IPS-18c (cell line): ENCODE data around the gene ZFPL1.
A peak's percentile ranks its signal among the peaks of the same experiment; 100 is the strongest.
"Not testable (repeated sequence)": the region's sequence is repeated elsewhere in the genome, so short reads cannot be mapped to it uniquely, and the experiment has no call there.

Experiments used
- H3K4me3 ChIP-seq: 2 replicates; pipeline ENCODE4 v1.7.0; 2013; ENCODE audit warnings: low read depth, mild to moderate bottlenecking, low read length, moderate library complexity; ENCODE audit not compliant: insufficient read depth
- H3K9me3 ChIP-seq: one replicate; pipeline ENCODE4 v1.6.1; 2013; ENCODE audit warnings: mild to moderate bottlenecking, low read length, moderate library complexity; ENCODE audit not compliant: control insufficient read depth, insufficient read depth

The ZFPL1 gene

GRCh38 chr11:65118097-65118837, 34.2 kb downstream of the ZFPL1 start:
- Histone ChIP-seq H3K9me3 (no peaks in the 10 kb centered on the region), H3K4me3 (no peak overlapping the region)

GRCh38 chr11:65118891-65119669, 35.1 kb downstream of the ZFPL1 start:
- not testable (repeated sequence) for H3K9me3 ChIP-seq, H3K4me3 ChIP-seq

GRCh38 chr11:65119670-65119995, 35.6 kb downstream of the ZFPL1 start:
- no peak overlapping the region for H3K4me3 ChIP-seq

GRCh38 chr11:65120831-65121230, 36.8 kb downstream of the ZFPL1 start:
- Histone ChIP-seq H3K4me3 (peak overlapping the region; percentile 90), H3K9me3 (no peaks in the 10 kb centered on the region)

More at GRCh38 chr11:65119670-65119995, 35.6 kb downstream of the ZFPL1 start:
- no peaks in the 10 kb centered on the region for H3K9me3 ChIP-seq

- H3K9me3 ChIP-seq: no peaks in the 10 kb centered on the region
- H3K4me3 ChIP-seq: peak overlapping the region; percentile 90
Observed at GRCh38 chr11:65121447-65121864, 37.4 kb downstream of the ZFPL1 start.

- Histone ChIP-seq H3K4me3 (peak within 1 kb of the TSS; percentile 90), H3K9me3 (no peaks in the 10 kb centered on the region)
Observed at GRCh38 chr11:65121865-65122696, 38.1 kb downstream of the ZFPL1 start, which contains the start of the genes FAU and MRPL49. FAU (minus strand) TSS chr11:65122134; CDS start chr11:65121813, 321 bp downstream. MRPL49 (plus strand) TSS chr11:65122321; CDS start chr11:65122347, 26 bp downstream.

DNA sequence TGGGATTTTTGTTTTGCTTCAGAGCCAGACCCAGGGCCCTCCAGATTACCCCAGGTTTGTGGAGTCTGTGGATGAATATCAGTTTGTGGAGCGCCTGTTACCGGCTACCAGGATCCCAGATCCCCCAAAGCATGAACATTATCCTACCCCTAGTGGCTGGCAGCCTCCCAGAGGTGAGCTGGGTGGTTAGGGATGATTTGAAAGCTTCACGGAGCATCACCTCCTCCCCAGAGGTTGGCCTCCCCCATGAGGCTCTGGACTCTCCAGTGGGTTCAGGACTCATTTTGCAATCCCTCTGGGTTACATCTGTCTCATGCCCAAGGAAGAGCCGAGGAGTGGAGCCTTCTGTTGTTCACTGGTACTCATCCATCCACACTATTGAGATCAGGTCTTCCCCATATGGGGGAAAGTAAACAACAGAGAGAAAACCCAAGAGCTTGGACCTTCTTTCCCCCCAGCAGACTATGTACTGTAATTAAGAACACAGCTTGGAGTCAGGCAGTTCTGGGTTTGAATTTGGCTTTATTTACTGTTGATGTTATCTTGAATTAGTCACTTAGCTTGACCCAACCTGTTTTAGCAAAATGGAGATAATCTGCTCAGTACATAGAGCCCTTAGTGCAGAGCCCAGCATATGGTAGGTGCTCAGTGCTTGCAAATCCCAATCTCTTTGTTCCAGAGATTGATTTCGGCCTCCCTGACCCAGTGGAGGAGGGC, 40.6 kb downstream of the ZFPL1 start:
- no peak overlapping the region for H3K4me3 ChIP-seq

DNA sequence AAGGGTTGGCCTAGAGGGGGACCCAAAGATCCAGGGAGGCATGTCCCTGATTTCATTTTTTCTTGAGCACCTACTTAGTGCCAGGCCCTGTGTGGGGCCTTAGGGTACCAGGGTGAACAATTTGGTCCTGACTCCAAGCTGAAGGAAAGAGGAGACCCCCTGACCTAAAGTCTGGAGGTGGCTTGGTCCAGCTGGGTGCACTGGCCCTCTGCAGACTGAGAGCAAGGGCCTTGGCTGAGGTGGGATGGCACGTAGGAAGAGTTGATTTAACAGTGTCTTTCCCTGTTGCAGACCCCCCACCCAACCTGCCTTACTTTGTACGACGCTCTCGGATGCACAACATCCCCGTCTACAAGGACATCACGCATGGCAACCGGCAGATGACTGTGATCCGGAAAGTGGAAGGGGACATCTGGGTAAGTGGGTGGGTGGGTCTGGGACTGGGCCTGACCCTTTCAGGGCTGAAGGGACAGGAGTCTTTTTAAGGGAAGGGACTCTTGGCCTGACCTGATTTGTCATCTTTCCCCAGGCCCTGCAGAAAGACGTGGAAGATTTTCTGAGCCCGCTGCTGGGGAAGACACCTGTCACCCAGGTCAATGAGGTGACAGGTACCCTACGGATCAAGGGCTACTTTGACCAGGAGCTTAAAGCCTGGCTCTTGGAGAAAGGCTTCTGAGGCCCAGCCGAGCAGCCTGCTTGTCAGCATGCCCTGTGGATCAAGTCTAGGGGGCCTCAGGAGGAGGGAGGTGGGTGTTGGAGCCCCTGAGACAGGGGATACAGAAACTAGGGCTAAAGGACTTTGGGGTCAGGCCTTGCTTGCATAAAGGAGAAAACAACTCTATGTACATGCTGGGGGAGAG, 41.4 kb downstream of the ZFPL1 start:
- Histone ChIP-seq H3K9me3 (no peaks in the 10 kb centered on the region), H3K4me3 (no peak overlapping the region)

More for the DNA sequence above, 40.6 kb downstream of the ZFPL1 start:
- H3K9me3 ChIP-seq: no peaks in the 10 kb centered on the region

GRCh38 chr11:65126624-65127274, 42.7 kb downstream of the ZFPL1 start:
- H3K9me3 ChIP-seq: peaks cover 2% of the 10 kb centered on the region

GRCh38 chr11:65127473-65128181, 43.6 kb downstream of the ZFPL1 start:
- Histone ChIP-seq H3K9me3 (peaks cover 2% of the 10 kb centered on the region), H3K4me3 (no peak overlapping the region)

More at GRCh38 chr11:65126624-65127274, 42.7 kb downstream of the ZFPL1 start:
- no peak overlapping the region for H3K4me3 ChIP-seq

DNA sequence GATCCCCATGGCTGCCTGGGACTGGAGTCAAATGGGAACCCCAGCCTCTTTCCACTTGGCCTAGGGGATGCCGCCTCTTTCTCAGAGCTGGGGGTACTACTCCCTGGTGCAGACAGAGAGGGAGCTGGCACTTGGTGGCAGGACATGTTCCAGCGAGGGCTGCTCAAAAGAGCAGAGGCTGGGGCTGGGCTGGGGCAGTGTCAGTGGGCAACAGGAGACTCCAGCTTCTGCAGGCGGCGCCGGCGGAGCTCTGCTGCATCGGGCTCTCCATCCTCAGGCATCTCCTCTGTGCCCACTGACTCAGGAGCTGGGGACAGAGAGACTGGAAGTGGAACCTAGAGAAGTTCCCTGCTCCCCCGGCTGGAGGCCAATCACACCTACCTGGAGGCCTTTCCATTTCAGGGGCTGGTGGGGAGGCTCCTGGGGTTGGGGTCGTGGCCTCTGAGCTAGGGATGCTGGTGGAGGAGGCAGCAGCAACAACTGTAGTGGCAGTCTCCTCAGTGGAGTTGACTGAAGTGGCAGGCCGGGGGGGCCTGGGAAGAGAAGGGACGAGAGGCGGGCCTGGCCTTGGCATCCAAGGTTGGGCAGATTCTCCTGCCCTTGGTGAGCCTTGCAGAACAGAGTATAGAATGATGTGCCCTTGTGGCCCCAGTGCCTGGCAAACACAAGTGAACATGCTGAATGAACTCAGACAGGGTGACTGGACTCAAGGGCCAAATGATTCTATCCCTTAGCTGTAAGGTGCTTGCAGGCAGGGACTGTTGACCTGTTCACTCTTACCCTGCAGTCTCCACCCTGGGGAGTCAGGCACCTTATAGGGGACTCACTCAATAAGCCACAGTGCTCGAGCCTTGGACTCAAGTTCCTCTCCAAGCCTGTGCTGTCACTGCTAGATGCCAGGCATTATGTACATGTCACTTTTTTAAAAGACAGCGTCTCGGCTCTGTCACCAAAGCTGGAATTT, 44.4 kb downstream of the ZFPL1 start:
- no peak overlapping the region for H3K4me3 ChIP-seq
- H3K9me3 ChIP-seq: peaks cover 2% of the 10 kb centered on the region

- Histone ChIP-seq H3K9me3 (peaks cover 2% of the 10 kb centered on the region), H3K4me3 (no peak overlapping the region)
Observed at GRCh38 chr11:65129649-65130441, 45.8 kb downstream of the ZFPL1 start.

DNA sequence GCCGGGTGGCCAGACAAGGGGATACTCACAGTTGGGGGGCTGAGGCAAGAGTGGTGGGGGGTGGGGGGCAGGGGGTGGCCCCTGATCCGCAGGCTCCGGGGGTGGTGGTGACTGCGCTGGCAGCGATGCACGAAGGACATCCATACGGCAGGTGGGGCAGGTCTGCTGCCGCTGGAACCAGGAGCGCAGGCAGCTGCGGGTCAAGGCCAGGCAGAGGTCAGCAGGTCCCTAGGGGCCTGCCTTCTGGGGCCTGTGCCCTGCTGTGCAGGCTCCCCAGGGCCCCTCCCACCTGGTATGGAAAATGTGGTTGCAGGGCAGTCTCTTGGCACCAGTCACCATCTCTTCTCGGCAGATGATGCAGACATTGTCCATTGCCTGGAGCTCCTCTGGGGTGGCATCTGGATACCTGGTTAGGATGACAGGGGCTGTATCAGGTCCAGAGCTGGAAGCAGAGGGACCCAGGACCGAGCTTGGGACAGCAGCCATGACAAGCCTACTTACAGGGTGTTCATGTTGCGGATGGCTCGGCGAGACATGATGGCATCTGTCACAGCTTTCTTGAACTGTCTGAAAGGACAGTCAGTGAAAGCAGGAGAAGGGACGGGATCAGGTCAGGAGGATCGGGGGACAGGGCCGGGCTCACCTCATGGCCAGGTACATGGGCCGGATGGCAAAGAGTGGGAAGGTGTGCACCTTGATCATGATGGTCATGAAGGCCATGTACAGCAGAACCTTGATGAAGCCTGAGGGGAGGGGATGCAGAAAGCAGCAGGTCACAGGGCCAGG, 46.8 kb downstream of the ZFPL1 start:
- peaks cover 2% of the 10 kb centered on the region for H3K9me3 ChIP-seq
- H3K4me3 ChIP-seq: no peak overlapping the region
